Dermis lymphatic vessel endothelial cell (primary cell): ENCODE results near the gene XKR8. TPM values are rescaled to one million over a fixed set of nuclear protein-coding genes. Genes with fewer than 3 reads are reported as not detected.

Experiments used
- total RNA-seq: library from RNA; depleted of rRNA; stranded (reverse); fragments of >200 nt; gene quantifications from 2 replicates; pipeline ENCODE4 v1.2.1, GENCODE V29; 2014

Gene XKR8
- total RNA-seq, result 5.2 and 5.9 TPM in 2 replicates

DNA sequence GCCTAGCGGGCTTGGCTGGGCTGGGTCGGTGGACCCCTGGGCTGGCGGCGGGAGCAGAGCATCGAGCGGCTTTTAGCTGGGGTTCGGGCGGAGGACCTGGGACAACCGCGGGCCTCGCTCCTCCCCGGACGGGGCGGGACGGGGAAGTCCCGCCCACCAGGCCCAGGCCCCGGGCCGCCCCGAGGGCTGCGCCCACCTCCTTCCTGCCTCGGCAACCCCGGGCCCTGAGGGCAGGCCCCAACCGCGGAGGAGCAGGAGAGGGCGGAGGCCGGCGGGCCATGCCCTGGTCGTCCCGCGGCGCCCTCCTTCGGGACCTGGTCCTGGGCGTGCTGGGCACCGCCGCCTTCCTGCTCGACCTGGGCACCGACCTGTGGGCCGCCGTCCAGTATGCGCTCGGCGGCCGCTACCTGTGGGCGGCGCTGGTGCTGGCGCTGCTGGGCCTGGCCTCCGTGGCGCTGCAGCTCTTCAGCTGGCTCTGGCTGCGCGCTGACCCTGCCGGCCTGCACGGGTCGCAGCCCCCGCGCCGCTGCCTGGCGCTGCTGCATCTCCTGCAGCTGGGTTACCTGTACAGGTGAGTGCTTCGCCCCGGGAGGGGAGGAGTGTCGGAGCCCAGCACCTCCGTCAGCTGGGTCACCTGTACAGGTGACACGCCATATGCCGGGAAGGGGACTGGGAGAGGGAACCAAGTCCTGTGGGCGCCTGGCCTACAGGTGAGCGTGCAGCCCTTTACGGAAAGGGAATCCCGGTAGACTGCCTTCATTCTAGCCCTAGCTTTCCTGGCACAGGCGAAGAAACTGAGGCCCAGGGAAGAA lies at the start of gene XKR8:
TSS of gene XKR8 (plus strand) at position 182 of the 812 bp plus-strand sequence. CDS start at position 279, 97 bp downstream.

GRCh38 chr1:27934818-27935549 lies 24.8 kb upstream of the XKR8 start, which contains the start of gene SMPDL3B:
Gene SMPDL3B, plus strand, starts transcription at chr1:27935000. Its CDS starts 184 bp downstream, at chr1:27935184.

Other genes with a start within 250 kb of the XKR8 start
- gene FAM76A, start 234.0 kb upstream of the XKR8 start, total RNA-seq, result 8.3 and 10.0 TPM in 2 replicates
- 55.7 and 58.2 TPM in 2 replicates for gene STX12, start 186.8 kb upstream of the XKR8 start, total RNA-seq
- 46.1 and 50.6 TPM in 2 replicates for gene PPP1R8, start 129.2 kb upstream of the XKR8 start, total RNA-seq
- gene THEMIS2, start 87.4 kb upstream of the XKR8 start, total RNA-seq, result 34.7 and 39.4 TPM in 2 replicates
- 32.0 and 42.5 TPM in 2 replicates for gene RPA2, start 45.4 kb upstream of the XKR8 start, total RNA-seq
- 0.22 and 0.60 TPM in 2 replicates for gene SMPDL3B, start 25.0 kb upstream of the XKR8 start, total RNA-seq
- gene EYA3, start 128.6 kb downstream of the XKR8 start, total RNA-seq, result 7.8 and 11.1 TPM in 2 replicates
- gene PTAFR, start 216.7 kb downstream of the XKR8 start, total RNA-seq, result 0.09 and 0.11 TPM in 2 replicates